Islet precursor cell (in vitro differentiated cells): ENCODE results near the gene LRRC8A.
"Not testable (repeated sequence)": the region's sequence is repeated elsewhere in the genome, so short reads cannot be mapped to it uniquely, and the experiment has no call there.

Experiments
- DNase-seq: peaks from one replicate; pipeline ENCODE4 v3.0.0-alpha.2; 2018

Gene LRRC8A

GRCh38 chr9:128870128-128870940, 11.6 kb upstream of the LRRC8A start:
- DNase-seq: no peak

- not testable (repeated sequence) for DNase-seq
These were observed 11.0 kb upstream of the LRRC8A start for GRCh38 chr9:128870941-128871265.

GRCh38 chr9:128877852-128878251, 4.1 kb upstream of the LRRC8A start:
- DNase-seq: no peak

- DNase-seq: peak; percentile 77
These were observed 1.0 kb downstream of the LRRC8A start for GRCh38 chr9:128882677-128883603.

- no peak for DNase-seq
These were observed 2.2 kb downstream of the LRRC8A start for GRCh38 chr9:128884164-128884563.

GRCh38 chr9:128885376-128885775, 3.4 kb downstream of the LRRC8A start:
- DNase-seq: no peak

GRCh38 chr9:128885798-128886197, 3.9 kb downstream of the LRRC8A start:
- no peak for DNase-seq

GRCh38 chr9:128886211-128886891, 4.4 kb downstream of the LRRC8A start:
- DNase-seq: no peak

- no peak for DNase-seq
These were observed 5.1 kb downstream of the LRRC8A start for GRCh38 chr9:128887049-128887448.

GRCh38 chr9:128887914-128888350, 6.0 kb downstream of the LRRC8A start:
- DNase-seq: no peak

- DNase-seq: no peak
These were observed 9.6 kb downstream of the LRRC8A start for GRCh38 chr9:128891321-128892220.

GRCh38 chr9:128892221-128892921, 10.4 kb downstream of the LRRC8A start:
- DNase-seq: no peak

GRCh38 chr9:128893354-128893753, 11.4 kb downstream of the LRRC8A start:
- no peak for DNase-seq

GRCh38 chr9:128894764-128895163, 12.8 kb downstream of the LRRC8A start:
- no peak for DNase-seq

- no peak for DNase-seq
These were observed 13.6 kb downstream of the LRRC8A start for GRCh38 chr9:128895556-128895955.

- DNase-seq: no peak
These were observed 16.4 kb downstream of the LRRC8A start for GRCh38 chr9:128898382-128898781.

GRCh38 chr9:128898845-128899565, 17.1 kb downstream of the LRRC8A start:
- no peak for DNase-seq

GRCh38 chr9:128899566-128900322, 17.8 kb downstream of the LRRC8A start:
- DNase-seq: no peak

- no peak for DNase-seq
These were observed 19.4 kb downstream of the LRRC8A start for GRCh38 chr9:128901379-128901778.

- no peak for DNase-seq
These were observed 19.9 kb downstream of the LRRC8A start for GRCh38 chr9:128901822-128902221.
